GM18873 (cell line): Measurements from ENCODE around the gene MYO1E.
A peak's percentile ranks its signal among the peaks of the same experiment; 100 is the strongest.
"Not testable (repeated sequence)": the region's sequence is repeated elsewhere in the genome, so short reads cannot be mapped to it uniquely, and the experiment has no call there.

Source experiments
- ATAC-seq: cut with Tn5 transposase; IDR thresholded peaks from one replicate; pipeline ENCODE4 v1.9.1; 2021; ENCODE audit warnings: mild to moderate bottlenecking, moderate library complexity, moderate number of reproducible peaks; ENCODE audit not compliant: unreplicated experiment, low FRiP score

MYO1E gene

GRCh38 chr15:59372352-59373211 lies at the start of gene MYO1E:
Gene MYO1E (minus strand): TSS chr15:59372871. CDS start chr15:59372500, 371 bp downstream.
- ATAC-seq: peak; percentile 58

- ATAC-seq: no peak
These were observed 48.4 kb upstream of the MYO1E start for GRCh38 chr15:59420986-59421618.

- no peak for ATAC-seq
These were observed 47.4 kb upstream of the MYO1E start for GRCh38 chr15:59420108-59420507.

DNA sequence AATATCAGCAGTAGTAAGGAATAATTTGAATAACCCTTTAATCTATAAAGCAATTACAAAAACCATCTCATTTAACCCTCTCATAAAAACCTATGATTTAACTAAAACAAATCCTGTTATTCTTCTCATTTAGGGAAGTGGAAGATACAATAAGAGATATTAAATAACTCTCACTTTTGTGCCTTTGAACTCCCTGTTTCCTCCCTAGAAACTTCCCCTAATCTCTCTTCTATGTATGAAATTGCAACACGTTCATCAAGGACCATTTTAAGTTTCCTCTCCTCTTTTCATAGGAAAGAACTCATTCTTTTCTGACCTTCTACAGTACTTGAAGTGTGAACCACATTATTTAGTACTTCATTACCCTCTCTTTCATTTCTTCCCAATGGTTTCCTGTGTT lies 46.5 kb upstream of the MYO1E start:
- ATAC-seq: no peak

- no peak for ATAC-seq
These were observed 44.1 kb upstream of the MYO1E start for GRCh38 chr15:59416816-59417215.

- ATAC-seq: no peak
These were observed 40.9 kb upstream of the MYO1E start for GRCh38 chr15:59413577-59413976.

DNA sequence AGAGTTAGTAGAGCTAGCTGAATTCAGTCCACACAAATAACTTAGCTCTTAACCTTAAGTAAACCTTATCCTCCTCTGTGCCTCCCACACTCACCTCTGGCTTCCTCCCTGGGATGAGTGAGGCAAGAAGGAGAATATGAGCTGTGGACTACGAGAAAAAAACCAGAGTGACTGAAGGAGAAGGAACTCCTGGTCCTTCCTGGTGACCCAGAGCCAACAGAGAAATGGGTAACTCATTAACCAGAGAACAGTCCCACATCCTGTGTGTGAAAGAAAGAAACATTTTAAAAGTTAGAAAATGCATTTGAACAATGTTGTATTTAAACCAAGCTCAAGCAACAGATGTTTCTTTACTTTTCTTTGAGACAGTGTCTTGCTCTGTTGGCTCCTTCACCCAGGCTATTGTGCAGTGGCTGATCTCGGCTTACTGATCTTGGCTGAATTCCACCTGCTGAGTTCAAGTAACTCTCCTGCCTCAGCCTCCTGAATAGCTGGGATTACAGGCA lies 37.8 kb upstream of the MYO1E start:
- no peak for ATAC-seq

GRCh38 chr15:59407946-59408345 lies 35.3 kb upstream of the MYO1E start:
- ATAC-seq: no peak

- no peak for ATAC-seq
These were observed 33.8 kb upstream of the MYO1E start for GRCh38 chr15:59406446-59406845.

DNA sequence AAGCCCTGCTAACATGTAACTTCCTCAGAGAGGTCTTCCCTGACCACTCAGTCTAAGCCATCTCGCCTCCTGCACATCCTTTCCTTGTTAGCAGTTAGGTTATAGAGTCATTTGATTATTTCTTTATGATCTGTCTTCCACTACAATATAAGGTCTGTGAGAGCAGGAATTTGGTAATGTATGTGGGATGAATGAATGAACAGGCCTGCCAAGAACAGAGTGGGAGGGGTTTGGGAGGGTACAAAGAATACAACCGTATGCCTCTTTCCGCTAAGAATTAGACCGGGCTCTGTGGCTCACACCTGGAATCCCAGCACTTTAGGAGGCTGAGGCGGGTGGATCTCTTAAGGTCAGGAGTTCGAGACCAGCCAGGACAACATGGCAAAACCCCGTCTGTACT lies 32.4 kb upstream of the MYO1E start:
- no peak for ATAC-seq

DNA sequence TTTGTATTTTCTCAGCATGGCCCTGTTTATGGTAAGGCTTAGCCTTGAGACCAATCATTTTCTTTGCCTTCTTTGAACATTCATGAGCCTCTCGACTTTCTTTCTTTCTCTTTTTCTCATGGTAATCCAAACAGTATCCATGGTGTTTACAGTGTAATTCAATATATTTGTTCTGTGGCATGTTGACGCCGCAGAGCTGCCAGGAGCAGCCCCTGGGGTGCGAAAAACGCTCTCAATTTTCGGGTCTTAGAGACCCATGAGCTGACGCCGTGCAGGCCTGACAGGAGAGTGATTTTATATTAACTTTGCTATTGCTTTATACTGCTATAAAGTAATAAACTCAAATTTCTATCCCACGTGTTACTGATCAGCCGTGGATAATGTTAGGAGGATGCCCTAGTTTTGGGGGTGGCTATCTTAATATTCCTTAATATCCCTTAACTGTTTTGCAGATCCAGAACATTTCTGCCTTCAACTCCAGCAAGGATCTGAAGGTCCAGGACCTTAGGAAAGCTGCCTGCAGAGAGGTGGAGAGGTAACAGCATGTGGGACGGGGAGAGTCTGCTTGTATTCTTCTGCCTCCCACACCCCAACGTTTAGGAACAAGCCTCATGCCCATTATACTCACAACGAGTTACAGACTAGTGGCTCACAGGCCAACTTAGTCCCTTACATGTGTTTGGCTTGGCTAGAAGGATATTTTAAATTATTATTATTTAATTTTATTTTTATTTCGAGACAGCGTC lies 29.3 kb upstream of the MYO1E start:
- ATAC-seq: no peak

- ATAC-seq: not testable (repeated sequence)
These were observed 28.6 kb upstream of the MYO1E start for GRCh38 chr15:59401051-59401823.

- ATAC-seq: no peak
These were observed 27.6 kb upstream of the MYO1E start for GRCh38 chr15:59400103-59400813.

- no peak for ATAC-seq
These were observed 26.9 kb upstream of the MYO1E start for GRCh38 chr15:59399465-59400102.

DNA sequence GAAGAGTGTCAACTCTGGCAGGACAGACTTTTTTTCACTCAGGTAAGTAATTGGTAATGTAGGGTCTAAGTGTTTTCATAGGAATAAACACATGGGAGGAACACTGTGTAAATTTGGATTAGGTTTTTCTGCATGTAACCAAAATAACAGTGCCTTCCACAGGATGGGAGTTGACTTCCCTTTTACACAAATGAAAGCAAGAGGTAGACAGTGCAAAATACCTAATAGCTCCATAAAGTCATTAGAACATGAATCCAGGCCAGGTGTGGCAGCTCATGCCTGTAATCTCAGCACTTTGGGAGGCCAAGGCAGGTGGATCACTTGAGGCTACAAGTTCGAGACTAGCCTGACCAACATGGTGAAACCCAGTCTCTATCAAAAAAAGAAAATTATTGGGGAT lies 25.5 kb upstream of the MYO1E start:
- no peak for ATAC-seq

- no peak for ATAC-seq
These were observed 24.0 kb upstream of the MYO1E start for GRCh38 chr15:59396679-59397078.

DNA sequence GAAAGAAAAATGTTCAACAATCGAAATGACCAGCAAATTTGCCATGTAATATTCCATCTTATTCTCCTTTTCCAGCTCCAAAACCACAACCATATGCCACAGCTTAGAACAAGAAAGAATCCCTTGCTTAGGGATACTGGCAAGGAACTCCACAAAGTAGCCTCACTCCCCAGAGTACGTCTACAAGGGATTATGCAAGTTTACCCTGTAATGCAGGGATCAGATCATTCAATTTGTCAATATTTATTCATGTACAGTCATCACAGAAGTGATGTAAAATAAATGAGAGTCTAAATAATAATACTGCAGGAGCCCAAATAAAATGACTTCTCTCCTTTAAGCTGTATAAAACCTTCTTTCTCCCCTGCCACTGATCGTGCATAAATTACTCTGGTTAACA lies 23.5 kb upstream of the MYO1E start:
- no peak for ATAC-seq

DNA sequence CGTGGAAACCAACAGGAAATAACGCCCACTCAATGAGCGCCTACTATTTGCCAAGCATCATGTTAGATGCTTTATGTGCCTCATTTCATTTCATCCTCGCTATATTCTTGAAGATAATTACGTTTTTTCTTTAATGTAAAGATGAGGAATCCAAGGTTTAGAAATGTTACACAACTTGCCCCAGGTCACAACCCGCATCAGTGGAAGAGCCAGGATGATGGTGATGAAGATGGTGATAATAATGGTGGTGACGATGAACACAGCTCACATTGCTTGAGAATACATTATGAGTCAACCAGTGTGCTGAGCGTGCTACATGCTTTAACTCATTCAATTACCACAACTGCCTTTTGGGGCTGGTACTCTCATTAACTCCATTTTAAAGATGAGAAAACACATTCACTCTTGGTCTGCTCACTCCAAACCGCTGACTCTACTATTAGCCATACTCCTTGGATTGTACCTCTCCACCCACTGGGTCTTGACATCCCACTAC lies 21.5 kb upstream of the MYO1E start:
- ATAC-seq: no peak

- ATAC-seq: no peak
These were observed 19.6 kb upstream of the MYO1E start for GRCh38 chr15:59392299-59392698.
